Stimulated activated CD4-positive, alpha-beta T cell treated with anti-CD3 and anti-CD28 coated beads, Interleukin-15, amount 100 ng/mL, for 1 hour (primary cell): ENCODE data around the gene OR52K1.

ENCODE experiments used
- DNase-seq, 2 donors: peaks; one replicate each; pipeline ENCODE4 v3.0.0-alpha.2; 2020; ENCODE audit warnings: low read depth in 1 of 2, low spot score in 1 of 2

The OR52K1 gene

GRCh38 chr11:4482445-4482844 lies at the start of gene OR52K1:
TSS of gene OR52K1 (plus strand) at chr11:4482646. CDS start at chr11:4488901, 6,255 bp downstream.
- DNase-seq, result no peak

- no peak for DNase-seq
Observed at GRCh38 chr11:4433856-4434255, 48.6 kb upstream of the OR52K1 start.

- no peak for DNase-seq
Observed at GRCh38 chr11:4436411-4436810, 46.0 kb upstream of the OR52K1 start.

DNA sequence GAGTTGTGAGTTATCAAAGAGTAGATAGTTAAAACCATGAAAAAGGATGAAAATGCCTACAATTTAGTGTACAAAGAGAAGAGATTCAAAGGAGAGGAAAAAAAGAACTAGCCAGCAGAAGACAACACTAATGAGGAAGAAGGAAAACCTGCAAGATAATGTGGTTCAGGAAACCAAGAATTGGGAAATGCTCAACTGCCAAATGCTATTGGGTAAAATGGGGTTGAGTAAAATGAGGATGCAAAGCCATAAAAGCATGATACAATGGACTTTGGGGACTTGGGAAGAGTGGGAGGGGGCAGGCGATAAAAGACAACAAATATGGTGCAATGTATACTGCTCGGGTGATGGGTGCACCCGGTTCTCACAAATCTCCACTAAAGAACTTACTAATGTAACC lies 40.9 kb upstream of the OR52K1 start:
- no peak for DNase-seq

- DNase-seq, result no peak
Observed at GRCh38 chr11:4443232-4443891, 39.1 kb upstream of the OR52K1 start.

GRCh38 chr11:4448995-4449394 lies 33.5 kb upstream of the OR52K1 start, which contains the start of gene OR52K2:
TSS of gene OR52K2 (plus strand) at chr11:4449295. CDS start at chr11:4449340, 45 bp downstream.
- DNase-seq, result no peak

GRCh38 chr11:4453118-4453517 lies 29.3 kb upstream of the OR52K1 start:
- DNase-seq, result no peak

DNA sequence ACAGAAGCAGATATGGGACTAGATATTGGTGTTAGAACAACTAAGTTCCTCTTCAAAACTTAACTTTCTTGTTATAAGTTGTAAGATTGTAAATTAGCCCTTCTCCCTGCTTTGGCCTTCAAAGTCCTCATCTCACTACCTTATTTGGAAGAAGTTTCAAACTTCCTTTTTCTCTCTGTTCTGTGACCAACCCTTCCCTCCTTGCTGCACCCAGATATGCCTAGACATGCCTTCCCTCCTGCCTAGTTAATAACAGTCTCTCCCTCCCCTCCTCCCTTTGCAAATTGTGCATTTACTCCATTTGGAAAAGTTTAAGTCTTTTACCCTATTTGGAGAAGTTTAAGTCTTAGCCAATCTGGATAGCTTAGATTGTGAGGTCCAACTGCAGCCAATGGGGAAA lies 28.4 kb upstream of the OR52K1 start:
- no peak for DNase-seq

DNA sequence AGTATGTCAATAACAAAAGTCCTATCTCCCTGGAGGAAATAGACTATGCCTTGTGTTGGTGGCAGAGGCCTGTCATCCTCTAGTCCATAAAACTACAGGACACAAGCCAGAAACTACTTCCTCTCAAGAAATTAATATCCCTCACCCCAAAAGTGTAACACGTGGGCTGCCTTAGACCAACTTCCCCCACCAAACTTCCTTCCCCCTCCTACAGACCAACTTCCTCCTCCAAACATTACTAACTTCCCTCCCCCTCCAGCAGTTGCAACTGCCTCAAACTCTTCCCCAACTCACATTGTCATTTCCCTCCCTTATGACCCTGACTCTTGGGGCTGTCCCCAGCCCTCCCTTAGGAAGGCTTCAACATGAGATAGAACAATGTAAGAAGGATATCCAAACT lies 27.0 kb upstream of the OR52K1 start:
- no peak for DNase-seq

- DNase-seq, result no peak
Observed at GRCh38 chr11:4459500-4459899, 22.9 kb upstream of the OR52K1 start.

- no peak for DNase-seq
Observed at GRCh38 chr11:4460151-4460550, 22.3 kb upstream of the OR52K1 start.

- no peak for DNase-seq
Observed at GRCh38 chr11:4464216-4465159, 18.0 kb upstream of the OR52K1 start.

DNA sequence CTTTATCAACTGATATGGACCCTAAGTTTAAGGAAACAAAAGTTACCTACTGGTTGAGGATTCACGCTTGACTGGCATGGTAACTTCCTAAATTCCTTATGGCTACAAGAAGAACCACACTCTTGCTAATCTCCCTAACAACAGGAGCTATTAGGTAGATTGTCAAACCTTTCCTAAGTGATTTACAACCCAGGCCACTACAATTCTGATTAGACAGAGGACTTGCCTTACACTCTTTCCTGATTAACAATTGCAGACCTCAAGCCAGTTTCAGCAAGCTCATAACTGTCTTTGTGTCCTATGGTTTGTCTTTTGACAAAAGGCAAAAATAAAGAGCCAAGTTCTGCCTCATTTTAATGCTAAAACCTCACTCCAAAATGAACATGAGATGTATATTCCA lies 17.0 kb upstream of the OR52K1 start:
- DNase-seq, result no peak

GRCh38 chr11:4466131-4466870 lies 16.1 kb upstream of the OR52K1 start:
- DNase-seq, result no peak

DNA sequence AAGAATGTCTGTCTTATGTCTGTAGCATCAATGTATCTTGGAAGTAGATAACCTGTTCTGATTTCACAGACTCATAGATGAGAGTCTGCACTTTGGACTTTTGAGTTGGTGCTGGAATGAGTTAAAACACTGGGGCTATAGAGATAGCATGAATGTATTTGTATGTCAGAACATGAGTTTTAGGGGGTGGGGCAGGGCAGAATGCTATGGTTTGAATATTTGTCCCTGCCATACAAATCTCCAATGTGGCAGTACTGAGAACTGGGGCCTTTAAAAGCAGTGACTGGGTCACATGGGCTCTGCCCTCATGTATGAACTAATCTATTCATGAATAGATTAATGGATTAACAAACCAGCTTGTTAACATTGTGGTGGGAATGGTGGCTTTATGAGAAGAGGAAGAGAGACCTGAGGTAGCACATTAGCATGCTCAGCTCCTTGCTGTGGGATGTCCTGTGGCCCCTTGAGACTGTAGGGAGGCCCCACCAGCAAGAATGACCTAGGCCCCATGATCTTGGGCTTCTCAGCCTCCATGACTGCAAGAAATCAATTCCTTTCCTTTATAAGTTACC lies 15.5 kb upstream of the OR52K1 start:
- no peak for DNase-seq

GRCh38 chr11:4467811-4468606 lies 14.4 kb upstream of the OR52K1 start:
- no peak for DNase-seq

DNA sequence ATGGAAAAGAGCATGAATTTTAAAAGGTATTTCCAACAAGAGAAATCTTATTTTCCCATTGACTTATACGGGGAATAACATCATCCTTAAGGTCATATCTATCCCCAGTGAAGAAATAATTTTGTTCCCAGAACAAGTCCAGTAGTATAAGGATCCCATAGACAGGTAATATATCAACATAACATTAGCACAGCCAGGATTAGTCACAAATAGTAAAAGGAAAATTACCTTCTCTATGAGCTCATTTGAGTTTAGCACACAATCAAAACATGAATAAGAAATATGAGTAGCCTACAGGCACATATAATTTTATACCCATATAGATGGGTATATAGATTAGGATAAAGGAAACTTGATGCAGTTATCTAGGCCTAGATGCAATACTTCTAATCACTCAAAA lies 2.8 kb upstream of the OR52K1 start:
- no peak for DNase-seq

DNA sequence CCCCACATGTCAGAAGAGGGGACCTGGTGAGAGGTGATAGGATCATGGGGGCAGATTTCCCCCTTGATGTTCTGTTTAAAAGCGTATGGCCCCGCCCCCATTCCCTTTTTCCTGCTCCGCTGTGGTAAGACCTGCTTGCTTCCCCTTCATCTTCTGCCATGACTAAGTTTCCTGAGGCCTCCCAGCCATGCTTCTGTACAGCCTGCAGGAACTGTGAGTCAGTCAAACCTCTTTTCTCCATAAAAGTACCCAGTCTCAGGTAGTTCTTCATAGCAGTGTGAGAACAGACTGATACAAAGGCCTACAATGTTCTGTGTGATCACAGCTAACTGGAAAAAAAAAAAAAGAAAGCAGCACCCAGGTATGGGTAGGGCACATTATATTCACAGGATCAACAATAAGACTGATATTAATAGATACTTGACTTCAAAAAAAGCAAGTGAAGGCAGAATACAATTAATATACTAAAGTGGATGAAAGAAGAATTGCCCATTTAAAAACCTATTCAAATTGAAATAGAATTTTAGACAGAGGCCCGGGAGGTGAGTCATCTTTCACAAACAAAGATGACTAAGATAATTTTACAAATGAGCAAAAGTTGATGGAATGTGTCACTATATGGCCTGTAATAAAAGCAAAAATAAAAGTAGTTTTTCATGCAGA lies 1.7 kb upstream of the OR52K1 start:
- no peak for DNase-seq

DNA sequence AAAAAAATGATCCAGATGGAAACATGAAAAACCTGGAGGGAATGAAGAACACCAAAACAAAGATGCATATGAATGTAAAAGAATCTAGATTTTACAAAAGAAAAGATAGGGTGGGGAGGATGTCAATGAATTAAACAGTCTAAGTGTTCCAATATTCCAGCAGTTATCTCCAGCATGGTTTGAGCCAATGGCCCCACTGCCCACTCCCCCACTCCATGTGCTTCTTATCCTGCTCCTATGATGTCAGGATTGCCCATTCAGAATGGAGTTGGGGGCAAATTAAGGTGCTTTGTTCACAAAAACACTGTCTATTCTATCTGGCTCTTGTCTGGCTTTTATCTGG lies 1.2 kb upstream of the OR52K1 start:
- no peak for DNase-seq

- DNase-seq, result no peak
Observed at GRCh38 chr11:4484310-4484709, 1.9 kb downstream of the OR52K1 start.
